Endodermal cell (in vitro differentiated cells): Measurements from ENCODE around the gene COL5A2. TPM values are rescaled to one million over a fixed set of nuclear protein-coding genes. Genes with fewer than 3 reads are reported as not detected.

Experiments
- DNase-seq: peaks from one replicate; pipeline ENCODE4 v3.0.0-alpha.2; 2017
- H3K27ac ChIP-seq: 2 replicates; pipeline ENCODE4 v1.5.1; 2013; ENCODE audit warnings: mild to moderate bottlenecking, low read depth, low read length, moderate library complexity
- H3K27me3 ChIP-seq: 2 replicates; pipeline ENCODE4 v1.6.1; 2013; ENCODE audit warnings: mild to moderate bottlenecking, low read length, moderate library complexity; ENCODE audit not compliant: insufficient read depth, control insufficient read depth, poor library complexity, severe bottlenecking
- H3K36me3 ChIP-seq: 2 replicates; pipeline ENCODE4 v1.7.0; 2013; ENCODE audit warnings: mild to moderate bottlenecking, low read length, moderate library complexity; ENCODE audit not compliant: control insufficient read depth, insufficient read depth
- H3K4me1 ChIP-seq: one replicate; pipeline ENCODE4 v1.7.0; 2013; ENCODE audit warnings: low read length; ENCODE audit not compliant: control insufficient read depth, insufficient read depth
- H3K4me3 ChIP-seq: 2 replicates; pipeline ENCODE4 v1.5.1; 2013; ENCODE audit warnings: mild to moderate bottlenecking, low read length, moderate library complexity
- H3K9ac ChIP-seq: 2 replicates; pipeline ENCODE4 v1.6.1; 2013; ENCODE audit warnings: mild to moderate bottlenecking, low read length, moderate library complexity; ENCODE audit not compliant: poor library complexity, severe bottlenecking; ENCODE audit errors: extremely low read depth
- H3K9me3 ChIP-seq: 2 replicates; pipeline ENCODE4 v1.6.1; 2013; ENCODE audit warnings: mild to moderate bottlenecking, low read length, moderate library complexity; ENCODE audit not compliant: control insufficient read depth
- H3K27ac Mint-ChIP-seq: 2 replicates; pipeline ENCODE4 v1.8.0; 2020; ENCODE audit warnings: mixed read lengths
- H3K27me3 Mint-ChIP-seq: 2 replicates; pipeline ENCODE4 v1.8.0; 2021; ENCODE audit warnings: mild to moderate bottlenecking, mixed read lengths; ENCODE audit not compliant: insufficient read depth
- H3K36me3 Mint-ChIP-seq: 2 replicates; pipeline ENCODE4 v1.8.0; 2020; ENCODE audit warnings: low read depth, mixed read lengths
- H3K4me1 Mint-ChIP-seq: 2 replicates; pipeline ENCODE4 v1.8.0; 2020; ENCODE audit warnings: mixed read lengths
- H3K4me3 Mint-ChIP-seq: 2 replicates; pipeline ENCODE4 v1.8.0; 2020; ENCODE audit warnings: mild to moderate bottlenecking, moderate library complexity, mixed read lengths
- H3K9me3 Mint-ChIP-seq: 2 replicates; pipeline ENCODE4 v1.8.0; 2020; ENCODE audit warnings: mild to moderate bottlenecking, mixed read lengths
- CTCF ChIP-seq: fragments of 200-600 bp; sonication (generic); conservative IDR thresholded peaks from 2 replicates; pipeline ENCODE4 v1.5.0; 2021; ENCODE audit warnings: antibody characterized with exemption, mild to moderate bottlenecking
- WGBS, 2 experiments: methylation state at CpG; one replicate each; pipeline versions ENCODE4 v1.1.5 to v1.1.7; 2013; ENCODE audit warnings: missing lambda C conversion rate in 2 of 2, mixed read lengths in 1 of 2; ENCODE audit not compliant: insufficient coverage in 1 of 2, insufficient read length in 1 of 2; 5-methylcytosine and 5-hydroxymethylcytosine counted together
- total RNA-seq, 2 donors: library from RNA; stranded (reverse); fragmentation: NEBNext Ultra II Directional in 1 of 2; extraction: Animal tissue kit (Norgen Biotek cat#: 25700) in 1 of 2; gene quantifications; 2 replicates in 1 of 2; 3 replicates in 1 of 2; pipeline ENCODE4 v1.2.1, GENCODE V29; 2021

Gene COL5A2
- total RNA-seq, 2 donors from 2014 or later, result 117 to 153 TPM

DNA sequence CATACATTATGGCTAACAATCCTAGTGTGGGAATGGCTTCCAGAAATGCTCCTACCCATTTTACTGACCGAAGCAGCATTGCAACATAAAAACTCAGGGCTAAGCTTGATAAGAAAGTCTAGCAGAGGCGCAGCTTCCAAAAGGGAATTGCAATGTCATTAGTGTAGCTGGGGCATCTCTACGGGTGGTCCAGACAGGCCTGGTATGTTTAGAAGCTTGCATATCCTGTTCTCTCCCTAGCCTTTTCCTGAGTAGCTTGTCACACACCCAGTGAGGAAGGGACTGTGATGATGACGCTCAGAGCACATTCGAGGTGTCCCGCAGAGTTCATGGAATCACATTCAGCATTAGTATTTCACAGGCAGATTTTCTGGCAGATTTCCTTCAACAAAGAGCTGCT, 38.0 kb upstream of the COL5A2 start:
- H3K4me1 Mint-ChIP-seq, result peaks cover 33% of the 10 kb centered on the region
- DNase-seq, result peak; percentile 98
- peak; percentile 13 for TF ChIP-seq CTCF
- WGBS, 2 experiments, result 2 to 10% methylated on average over 6 of the region's 6 CpGs
- peak overlapping the region; percentile 51 for H3K27ac ChIP-seq
- H3K27me3 Mint-ChIP-seq, result no peaks in the 10 kb centered on the region
- no peak overlapping the region for H3K4me3 ChIP-seq
- H3K9me3 Mint-ChIP-seq, result no peaks in the 10 kb centered on the region
- peaks cover 5% of the 10 kb centered on the region for H3K4me1 ChIP-seq
- H3K4me3 Mint-ChIP-seq, result no peak overlapping the region
- peak overlapping the region; percentile 94 for H3K27ac Mint-ChIP-seq
- H3K36me3 Mint-ChIP-seq, result no peaks in the 10 kb centered on the region
- H3K27me3 ChIP-seq, result no peaks in the 10 kb centered on the region
- no peaks in the 10 kb centered on the region for H3K9me3 ChIP-seq
- H3K9ac ChIP-seq, result peak overlapping the region; percentile 28
- no peaks in the 10 kb centered on the region for H3K36me3 ChIP-seq

GRCh38 chr2:189217051-189217450, 37.5 kb upstream of the COL5A2 start:
- no peaks in the 10 kb centered on the region for H3K36me3 ChIP-seq
- H3K4me1 Mint-ChIP-seq, result peaks cover 31% of the 10 kb centered on the region
- no peaks in the 10 kb centered on the region for H3K9me3 Mint-ChIP-seq
- no peak for DNase-seq
- no peaks in the 10 kb centered on the region for H3K9me3 ChIP-seq
- H3K36me3 Mint-ChIP-seq, result no peaks in the 10 kb centered on the region
- H3K27me3 ChIP-seq, result no peaks in the 10 kb centered on the region
- no peaks in the 10 kb centered on the region for H3K27me3 Mint-ChIP-seq
- no peak overlapping the region for H3K4me3 ChIP-seq
- peak overlapping the region; percentile 51 for H3K27ac ChIP-seq
- no peak for TF ChIP-seq CTCF
- 63 to 75% methylated on average over 1 to 2 of the region's 3 CpGs for WGBS, 2 experiments
- peaks cover 5% of the 10 kb centered on the region for H3K4me1 ChIP-seq
- peak overlapping the region; percentile 28 for H3K9ac ChIP-seq
- no peak overlapping the region for H3K4me3 Mint-ChIP-seq
- peak overlapping the region; percentile 94 for H3K27ac Mint-ChIP-seq

GRCh38 chr2:189214484-189214883, 34.9 kb upstream of the COL5A2 start:
- H3K9me3 Mint-ChIP-seq, result no peaks in the 10 kb centered on the region
- WGBS, 2 experiments, result 92% methylated on average over 1 of the region's 2 CpGs; no CpG with 5 or more reads in 1 of the 2 experiments
- H3K27me3 Mint-ChIP-seq, result no peaks in the 10 kb centered on the region
- H3K36me3 Mint-ChIP-seq, result no peaks in the 10 kb centered on the region
- H3K27me3 ChIP-seq, result no peaks in the 10 kb centered on the region
- no peak overlapping the region for H3K27ac ChIP-seq
- H3K4me3 Mint-ChIP-seq, result no peak overlapping the region
- H3K4me3 ChIP-seq, result no peak overlapping the region
- peaks cover 51% of the 10 kb centered on the region for H3K4me1 Mint-ChIP-seq
- no peak for DNase-seq
- peak overlapping the region; percentile 81 for H3K27ac Mint-ChIP-seq
- H3K4me1 ChIP-seq, result peaks cover 10% of the 10 kb centered on the region
- no peak overlapping the region for H3K9ac ChIP-seq
- no peak for TF ChIP-seq CTCF
- no peaks in the 10 kb centered on the region for H3K9me3 ChIP-seq
- no peaks in the 10 kb centered on the region for H3K36me3 ChIP-seq
